GM23248 (cell line): ENCODE data around the gene CGB3.

Experiments
- EZH2 ChIP-seq: fragments of 200-600 bp; sonication (generic); IDR thresholded peaks from 2 replicates; pipeline ENCODE4 v1.6.1; 2018; ENCODE audit warnings: antibody characterized with exemption, mild to moderate bottlenecking; ENCODE audit not compliant: insufficient read depth, poor library complexity, severe bottlenecking
- EZH2phosphoT487 ChIP-seq: fragments of 200-600 bp; sonication (generic); IDR thresholded peaks from 2 replicates; pipeline ENCODE4 v1.6.1; 2018; ENCODE audit warnings: antibody characterized with exemption, moderate library complexity, mild to moderate bottlenecking, low read depth; ENCODE audit not compliant: insufficient read depth

DNA sequence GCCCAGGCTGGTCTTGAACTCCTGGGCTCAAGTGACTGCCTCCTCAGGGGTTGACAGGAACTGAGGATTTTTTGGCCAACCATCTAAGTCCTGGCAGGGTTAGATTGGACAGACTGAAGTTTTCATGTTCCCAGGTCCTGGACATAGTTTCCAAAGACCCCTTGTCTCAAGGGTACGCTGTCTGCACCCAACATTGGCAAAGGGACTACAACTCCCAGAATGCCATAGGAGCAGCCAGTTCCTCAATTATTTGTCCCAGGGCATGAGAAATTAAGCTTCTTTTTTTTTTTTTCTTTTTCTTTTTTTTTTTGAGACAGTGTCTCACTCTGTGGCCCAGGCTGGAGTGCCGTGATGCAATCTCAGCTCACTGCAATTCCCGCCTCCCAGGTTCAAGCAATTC, 37.9 kb downstream of the CGB3 start:
- TF ChIP-seq EZH2: no peak
- TF ChIP-seq EZH2phosphoT487: no peak
